IMR-90 (cell line): ENCODE data around the gene SLC7A9. TPM values are rescaled to one million over a fixed set of nuclear protein-coding genes. Genes with fewer than 3 reads are reported as not detected.

Source experiments
- ATAC-seq: fragments of 200-7000 bp; cut with Tn5 transposase; 2 replicates; pipeline ENCODE4 v1.9.1; 2020; ENCODE audit warnings: low read depth, mild to moderate bottlenecking, moderate library complexity
- BruUV-seq: library from RNA; stranded (reverse); fragments of 400-500 nt; replicated peaks from 2 replicates; lab custom pipeline; 2021; lab: Mats Ljungman, UMichigan
- CTCF ChIA-PET: fragments of 300-600 bp; formaldehyde crosslinking; extraction: SDS; loops from one replicate; lab custom pipeline; 2021; ENCODE audit warnings: antibody characterized with exemption; lab: Yijun Ruan, JAX
- POLR2A ChIA-PET: fragments of 300-600 bp; sonication (Branson Sonifier 250); formaldehyde crosslinking; loops from one replicate; lab custom pipeline; 2022; ENCODE audit warnings: antibody characterized with exemption; ENCODE audit not compliant: unreplicated experiment; lab: Charles Lee
- DNase-seq: peaks from one replicate; pipeline ENCODE4 v3.0.0; 2013
- H2AFZ ChIP-seq: replicated peaks from 2 replicates; pipeline ENCODE3; 2013; ENCODE audit warnings: low read length, mild to moderate bottlenecking; ENCODE audit not compliant: poor library complexity
- H2AK5ac ChIP-seq: 2 replicates; pipeline ENCODE4 v1.6.1; 2013; ENCODE audit warnings: low read depth, low read length, inconsistent platforms
- H2AK9ac ChIP-seq: replicated peaks from 2 replicates; pipeline ENCODE3; 2013; ENCODE audit warnings: mild to moderate bottlenecking, low read depth, low read length, moderate library complexity; ENCODE audit not compliant: poor library complexity
- H2BK120ac ChIP-seq: 2 replicates; pipeline ENCODE4 v1.6.1; 2013; ENCODE audit warnings: low read depth, low read length, inconsistent platforms
- H2BK15ac ChIP-seq: 3 replicates; pipeline ENCODE4 v1.6.1; 2013; ENCODE audit warnings: low read depth, low read length, inconsistent platforms
- H2BK20ac ChIP-seq: 2 replicates; pipeline ENCODE4 v1.6.1; 2013; ENCODE audit warnings: low read depth, mild to moderate bottlenecking, inconsistent platforms, low read length, moderate library complexity
- H2BK5ac ChIP-seq: 2 replicates; pipeline ENCODE4 v1.6.1; 2013; ENCODE audit warnings: mild to moderate bottlenecking, low read depth, low read length, inconsistent platforms; ENCODE audit not compliant: poor library complexity, severe bottlenecking
- H3K14ac ChIP-seq: replicated peaks from 2 replicates; pipeline ENCODE4 v1.6.1; 2013; ENCODE audit warnings: low read depth, low read length, inconsistent platforms
- H3K18ac ChIP-seq: 2 replicates; pipeline ENCODE4 v1.6.1; 2013; ENCODE audit warnings: low read depth, low read length, control low read depth
- H3K23ac ChIP-seq: 2 replicates; pipeline ENCODE4 v1.6.1; 2013; ENCODE audit warnings: low read depth, low read length, inconsistent platforms
- H3K27ac ChIP-seq: 2 replicates; pipeline ENCODE4 v1.5.1; 2013; ENCODE audit warnings: mild to moderate bottlenecking, control low read depth, low read length; ENCODE audit not compliant: insufficient read depth
- H3K27me3 ChIP-seq: 2 replicates; pipeline ENCODE4 v1.6.1; 2013; ENCODE audit warnings: low read length; ENCODE audit not compliant: control insufficient read depth, insufficient read depth
- H3K36me3 ChIP-seq: 2 replicates; pipeline ENCODE4 v1.6.1; 2013; ENCODE audit warnings: low read length, mixed read lengths; ENCODE audit not compliant: control insufficient read depth, insufficient read depth
- H3K4ac ChIP-seq: 2 replicates; pipeline ENCODE4 v1.6.1; 2013; ENCODE audit warnings: low read depth, low read length, inconsistent platforms
- H3K4me1 ChIP-seq: 2 replicates; pipeline ENCODE4 v1.6.1; 2013; ENCODE audit warnings: low read length, mixed read lengths; ENCODE audit not compliant: control insufficient read depth, insufficient read depth
- H3K4me2 ChIP-seq: 2 replicates; pipeline ENCODE4 v1.6.1; 2013; ENCODE audit warnings: low read depth, mild to moderate bottlenecking, control low read depth, low read length, moderate library complexity
- H3K4me3 ChIP-seq: 2 replicates; pipeline ENCODE4 v1.5.1; 2013; ENCODE audit warnings: low read depth, mild to moderate bottlenecking, control low read depth, low read length, moderate library complexity; ENCODE audit not compliant: insufficient read depth
- H3K56ac ChIP-seq: 2 replicates; pipeline ENCODE4 v1.6.1; 2013; ENCODE audit warnings: low read length, inconsistent platforms; ENCODE audit not compliant: insufficient read depth; ENCODE audit errors: extremely low read depth
- H3K79me1 ChIP-seq, 2 experiments: 2 replicates each; pipeline ENCODE4 v1.6.1; 2013; ENCODE audit warnings: low read length in 2 of 2, inconsistent platforms in 1 of 2, low read depth in 1 of 2
- H3K9ac ChIP-seq: 2 replicates; pipeline ENCODE4 v1.6.1; 2013; ENCODE audit warnings: low read depth, low read length, control low read depth
- H3K9me1 ChIP-seq: 2 replicates; pipeline ENCODE4 v1.6.1; 2013; ENCODE audit warnings: low read length, inconsistent platforms; ENCODE audit not compliant: insufficient read depth
- H3K9me3 ChIP-seq: 2 replicates; pipeline ENCODE4 v1.6.1; 2013; ENCODE audit warnings: low read length; ENCODE audit not compliant: control insufficient read depth, insufficient read depth
- H4K20me1 ChIP-seq: 2 replicates; pipeline ENCODE4 v1.6.1; 2013; ENCODE audit warnings: low read length, inconsistent platforms; ENCODE audit not compliant: insufficient read depth
- H4K5ac ChIP-seq: 2 replicates; pipeline ENCODE4 v1.6.1; 2013; ENCODE audit warnings: mild to moderate bottlenecking, low read depth, low read length, control low read depth
- H4K8ac ChIP-seq, 2 experiments: 2 replicates each; pipeline ENCODE4 v1.6.1; 2013; ENCODE audit warnings: low read depth in 2 of 2, low read length in 2 of 2, control low read depth in 1 of 2, inconsistent platforms in 1 of 2
- H4K91ac ChIP-seq: 2 replicates; pipeline ENCODE4 v1.6.1; 2013; ENCODE audit warnings: low read depth, low read length, inconsistent platforms; ENCODE audit not compliant: insufficient read depth
- FOS ChIP-seq: fragments of 150-350 bp; IDR thresholded peaks from 2 replicates; pipeline ENCODE4 v1.6.1; 2016; ENCODE audit warnings: low read depth, low read length
- MAZ ChIP-seq: IDR thresholded peaks from 2 replicates; pipeline ENCODE4 v1.6.1; 2012; ENCODE audit warnings: low read depth, mild to moderate bottlenecking, low read length, improper control_type of control experiment, moderate library complexity, borderline replicate concordance
- MXI1 ChIP-seq: IDR thresholded peaks from 2 replicates; pipeline ENCODE4 v1.6.1; 2012; ENCODE audit warnings: low read depth, mild to moderate bottlenecking, low read length, moderate library complexity, borderline replicate concordance
- POLR2A ChIP-seq: IDR thresholded peaks from 2 replicates; pipeline ENCODE4 v1.6.1; 2012; ENCODE audit warnings: mild to moderate bottlenecking, low read depth, low read length
- RAD21 ChIP-seq: IDR thresholded peaks from 2 replicates; pipeline ENCODE4 v1.6.1; 2012; ENCODE audit warnings: low read length, improper control_type of control experiment
- RFX5 ChIP-seq: IDR thresholded peaks from 2 replicates; pipeline ENCODE4 v1.8.0; 2012; ENCODE audit warnings: low read depth, mild to moderate bottlenecking, low read length, moderate library complexity
- WGBS, 2 experiments: methylation state at CpG; one replicate each; pipeline versions ENCODE4 v1.1.5 to v1.1.7; 2013; ENCODE audit warnings: missing lambda C conversion rate in 2 of 2; ENCODE audit not compliant: insufficient read length in 1 of 2; ENCODE audit errors: extremely low coverage in 2 of 2; 5-methylcytosine and 5-hydroxymethylcytosine counted together
- dilution Hi-C: fragments of 300-500 bp; cut with HindIII; formaldehyde crosslinking; loops from one replicate; pipeline ENCODE4 v1.14.3; 2018; ENCODE audit warnings: low sequenced_read_pairs; ENCODE audit not compliant: unreplicated experiment
- in situ Hi-C: fragments of 300-500 bp; cut with MboI; formaldehyde crosslinking; loops from 3 replicates; pipeline ENCODE4 v1.14.3; 2019; ENCODE audit warnings: low sequenced_read_pairs, inconsistent platforms, mixed read lengths
- intact Hi-C: fragments of 100-400 bp; cut with micrococcal nuclease; formaldehyde crosslinking; loops from 2 replicates; pipeline ENCODE4 v1.10.0; 2022
- polyA plus RNA-seq, 3 experiments: library from polyadenylated mRNA; depleted of rRNA; stranded (reverse); fragments of >200 nt; gene quantifications; 2 replicates each; pipeline ENCODE4 v1.2.3, GENCODE V29; 2012; ENCODE audit warnings: low replicate concordance in 1 of 3
- total RNA-seq: library from RNA; depleted of rRNA; stranded (reverse); fragments of >200 nt; gene quantifications from 2 replicates; pipeline ENCODE4 v1.2.3, GENCODE V29; 2012
- TF ChIP-seq, protein P1 (sequence below): fragments of 150-350 bp; IDR thresholded peaks from 2 replicates; pipeline ENCODE4 v1.6.1; 2017; ENCODE audit warnings: mild to moderate bottlenecking, antibody characterized with exemption, low read length, low read depth

SLC7A9 gene
- total and polyA plus RNA-seq, 2 of the 4 experiments (the other 2 are of a cell fraction), result not detected

DNA sequence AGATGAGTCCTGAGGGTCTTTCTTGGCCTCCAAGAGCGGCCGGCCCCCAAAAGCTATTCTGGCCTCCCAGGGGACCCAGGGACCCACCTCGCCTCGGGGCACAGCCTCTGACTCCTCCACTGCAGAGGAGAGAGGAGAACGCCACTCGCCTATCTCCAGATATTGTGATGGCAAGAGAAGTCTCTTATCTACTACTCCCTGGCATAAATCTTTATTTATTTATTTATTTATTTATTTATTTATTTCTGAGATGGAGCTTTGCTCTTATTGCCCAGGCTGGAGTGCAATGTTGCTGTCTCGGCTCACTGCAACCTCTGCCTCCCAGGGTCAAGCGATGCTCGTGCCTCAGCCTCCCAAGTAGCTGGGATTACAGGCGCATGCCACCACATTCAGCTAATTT is 11.0 kb downstream of the SLC7A9 start:
- no peak for DNase-seq
- Histone ChIP-seq H4K91ac (no peak overlapping the region), H2BK120ac (no peak overlapping the region), H2BK15ac (no peak overlapping the region), H3K36me3 (no peaks in the 10 kb centered on the region), H3K14ac (no peak overlapping the region), H3K9ac (no peak overlapping the region), H3K23ac (no peak overlapping the region), H3K27me3 (no peaks in the 10 kb centered on the region), H2AK9ac (no peak overlapping the region), H2BK20ac (no peak overlapping the region), H3K4ac (no peak overlapping the region), H3K56ac (no peak overlapping the region), H3K9me1 (no peaks in the 10 kb centered on the region), H3K4me1 (no peaks in the 10 kb centered on the region), H3K9me3 (no peaks in the 10 kb centered on the region), H2AFZ (no peak overlapping the region), H4K8ac (no peak overlapping the region), H3K27ac (no peak overlapping the region), H3K18ac (no peak overlapping the region), H2AK5ac (no peak overlapping the region), H4K5ac (no peak overlapping the region), H3K4me2 (no peak overlapping the region), H4K20me1 (no peaks in the 10 kb centered on the region), H3K79me1 (no peaks in the 10 kb centered on the region), H2BK5ac (no peak overlapping the region), H3K4me3 (no peak overlapping the region)
- intact Hi-C loops, result no loop called here
- dilution Hi-C loops, result no loop called here
- ATAC-seq, result no peak
- POLR2A ChIA-PET, result no interaction called here
- in situ Hi-C loops, result no loop called here
- WGBS, 2 experiments, result 100% methylated on average over 1 of the region's 10 CpGs; no CpG with 5 or more reads in 1 of the 2 experiments
- TF ChIP-seq MAZ, result no peak
- no peak for TF ChIP-seq RAD21
- no peak for TF ChIP-seq FOS
- TF ChIP-seq, protein P1, sequence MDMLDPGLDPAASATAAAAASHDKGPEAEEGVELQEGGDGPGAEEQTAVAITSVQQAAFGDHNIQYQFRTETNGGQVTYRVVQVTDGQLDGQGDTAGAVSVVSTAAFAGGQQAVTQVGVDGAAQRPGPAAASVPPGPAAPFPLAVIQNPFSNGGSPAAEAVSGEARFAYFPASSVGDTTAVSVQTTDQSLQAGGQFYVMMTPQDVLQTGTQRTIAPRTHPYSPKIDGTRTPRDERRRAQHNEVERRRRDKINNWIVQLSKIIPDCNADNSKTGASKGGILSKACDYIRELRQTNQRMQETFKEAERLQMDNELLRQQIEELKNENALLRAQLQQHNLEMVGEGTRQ, result no peak
- TF ChIP-seq POLR2A, result no peak
- no peak for TF ChIP-seq MXI1
- no peak for TF ChIP-seq RFX5
- CTCF ChIA-PET, result no interaction called here
- no TSS peak for BruUV-seq
